DOHH2 (cell line): ENCODE data around the gene MFGE8.

Experiments used
- EZH2phosphoT487 ChIP-seq: fragments of 200-600 bp; sonication (generic); IDR thresholded peaks from 2 replicates; pipeline ENCODE4 v1.6.1; 2017; ENCODE audit warnings: borderline replicate concordance, mild to moderate bottlenecking, antibody characterized with exemption, low read length, moderate library complexity, mixed read lengths
- TF ChIP-seq, protein P1 (sequence below): fragments of 200-600 bp; sonication (generic); IDR thresholded peaks from one replicate; pipeline ENCODE4 v1.5.1; 2014; ENCODE audit warnings: antibody characterized with exemption, mild to moderate bottlenecking, low read depth, low read length; ENCODE audit not compliant: poor library complexity, severe bottlenecking

DNA sequence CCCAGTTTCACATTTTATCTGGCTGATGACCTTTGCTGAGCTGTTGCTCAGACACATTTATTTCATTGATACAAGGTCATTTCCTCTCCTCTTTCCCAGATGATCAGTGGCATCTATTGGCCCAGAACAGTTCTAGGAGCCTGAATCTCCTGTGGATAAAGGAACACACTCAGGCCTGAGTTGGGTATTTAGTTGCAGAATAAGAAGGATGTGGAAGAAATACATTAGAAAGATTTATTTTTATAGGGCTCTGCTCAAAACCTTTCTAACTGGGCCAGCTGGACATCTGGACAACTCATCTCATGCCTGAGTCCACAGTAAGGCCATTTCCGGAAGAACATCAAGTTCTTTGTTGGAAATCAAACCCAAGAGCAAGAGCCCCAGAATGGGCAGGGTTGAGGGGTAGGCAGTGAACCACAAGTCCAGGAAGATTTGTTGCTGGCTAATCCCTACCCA is 19.7 kb upstream of the MFGE8 start:
- TF ChIP-seq, protein P1, sequence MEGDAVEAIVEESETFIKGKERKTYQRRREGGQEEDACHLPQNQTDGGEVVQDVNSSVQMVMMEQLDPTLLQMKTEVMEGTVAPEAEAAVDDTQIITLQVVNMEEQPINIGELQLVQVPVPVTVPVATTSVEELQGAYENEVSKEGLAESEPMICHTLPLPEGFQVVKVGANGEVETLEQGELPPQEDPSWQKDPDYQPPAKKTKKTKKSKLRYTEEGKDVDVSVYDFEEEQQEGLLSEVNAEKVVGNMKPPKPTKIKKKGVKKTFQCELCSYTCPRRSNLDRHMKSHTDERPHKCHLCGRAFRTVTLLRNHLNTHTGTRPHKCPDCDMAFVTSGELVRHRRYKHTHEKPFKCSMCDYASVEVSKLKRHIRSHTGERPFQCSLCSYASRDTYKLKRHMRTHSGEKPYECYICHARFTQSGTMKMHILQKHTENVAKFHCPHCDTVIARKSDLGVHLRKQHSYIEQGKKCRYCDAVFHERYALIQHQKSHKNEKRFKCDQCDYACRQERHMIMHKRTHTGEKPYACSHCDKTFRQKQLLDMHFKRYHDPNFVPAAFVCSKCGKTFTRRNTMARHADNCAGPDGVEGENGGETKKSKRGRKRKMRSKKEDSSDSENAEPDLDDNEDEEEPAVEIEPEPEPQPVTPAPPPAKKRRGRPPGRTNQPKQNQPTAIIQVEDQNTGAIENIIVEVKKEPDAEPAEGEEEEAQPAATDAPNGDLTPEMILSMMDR = no peak
- no peak for TF ChIP-seq EZH2phosphoT487
